Liver (tissue), 9 donors: ENCODE measurements around the gene UBE2L5. TPM values are rescaled to one million over a fixed set of nuclear protein-coding genes. Genes with fewer than 3 reads are reported as not detected.

Experiments used
- DNase-seq: peaks from one replicate; pipeline ENCODE4 v3.0.0-alpha.2; 2017; ENCODE audit warnings: low spot score
- H3K27ac ChIP-seq, 2 donors: one replicate each; pipeline ENCODE4 v1.7.0; 2013; ENCODE audit warnings: inconsistent platforms in 2 of 2, low read length in 2 of 2, control low read depth in 1 of 2, low read depth in 1 of 2, mild to moderate bottlenecking in 1 of 2
- H3K27me3 ChIP-seq, 4 donors: one replicate each; pipeline versions ENCODE4 v1.6.1 to v1.7.0; 2013; ENCODE audit warnings: low read length in 3 of 4, inconsistent platforms in 1 of 4, mild to moderate bottlenecking in 1 of 4, moderate library complexity in 1 of 4; ENCODE audit not compliant: control insufficient read depth in 4 of 4, insufficient read depth in 4 of 4
- H3K36me3 ChIP-seq, 4 donors: one replicate each; pipeline versions ENCODE4 v1.6.1 to v1.7.0; 2013; ENCODE audit warnings: low read length in 3 of 4, mild to moderate bottlenecking in 3 of 4, low read depth in 1 of 4, moderate library complexity in 1 of 4; ENCODE audit not compliant: control insufficient read depth in 4 of 4, insufficient read depth in 3 of 4
- H3K4me1 ChIP-seq, 4 donors: one replicate each; pipeline versions ENCODE4 v1.6.1 to v1.7.0; 2013; ENCODE audit warnings: low read length in 3 of 4, mild to moderate bottlenecking in 3 of 4, moderate library complexity in 1 of 4; ENCODE audit not compliant: control insufficient read depth in 4 of 4, insufficient read depth in 4 of 4
- H3K4me3 ChIP-seq, 3 donors: one replicate each; pipeline versions ENCODE4 v1.6.1 to v1.7.0; 2013; ENCODE audit warnings: low read length in 3 of 3, control low read depth in 1 of 3, low read depth in 1 of 3, mild to moderate bottlenecking in 1 of 3
- H3K9ac ChIP-seq, 2 donors: one replicate each; pipeline ENCODE4 v1.7.0; 2013; ENCODE audit warnings: low read length in 2 of 2, mild to moderate bottlenecking in 2 of 2, moderate library complexity in 2 of 2, control low read depth in 1 of 2, low read depth in 1 of 2
- H3K9me3 ChIP-seq, 4 donors: one replicate each; pipeline versions ENCODE4 v1.6.1 to v1.7.0; 2013; ENCODE audit warnings: low read length in 3 of 4; ENCODE audit not compliant: control insufficient read depth in 4 of 4
- EGR1 ChIP-seq, 2 donors: IDR thresholded peaks; 2 replicates each; pipeline ENCODE4 v1.6.1; 2016 to 2018; ENCODE audit warnings: antibody characterized with exemption in 2 of 2, low read depth in 2 of 2
- FOXA2 ChIP-seq: IDR thresholded peaks from 2 replicates; pipeline ENCODE4 v1.6.1; 2016; ENCODE audit warnings: antibody characterized with exemption
- GABPA ChIP-seq, 2 donors: IDR thresholded peaks in 1 of 2; conservative IDR thresholded peaks in 1 of 2; 2 replicates each; pipeline ENCODE4 v1.6.1; 2016; ENCODE audit warnings: antibody characterized with exemption in 2 of 2, mild to moderate bottlenecking in 1 of 2, moderate library complexity in 1 of 2
- RAD21 ChIP-seq, 2 donors: IDR thresholded peaks; 2 replicates each; pipeline ENCODE4 v1.6.1; 2016; ENCODE audit warnings: antibody characterized with exemption in 2 of 2, mild to moderate bottlenecking in 2 of 2
- RXRA ChIP-seq, 2 donors: IDR thresholded peaks; 2 replicates each; pipeline ENCODE4 v1.6.1; 2017 to 2018; ENCODE audit warnings: antibody characterized with exemption in 2 of 2, mild to moderate bottlenecking in 1 of 2
- SP1 ChIP-seq: IDR thresholded peaks from 2 replicates; pipeline ENCODE4 v1.6.1; 2018; ENCODE audit warnings: antibody characterized with exemption, mild to moderate bottlenecking
- TAF1 ChIP-seq: conservative IDR thresholded peaks from 2 replicates; pipeline ENCODE4 v1.6.1; 2016; ENCODE audit warnings: antibody characterized with exemption, mild to moderate bottlenecking
- WGBS: extraction: QIAGEN DNeasy Blood & Tissue Kit; methylation state at CpG from one replicate; pipeline ENCODE4 v1.1.7; 2013; 5-methylcytosine and 5-hydroxymethylcytosine counted together
- polyA plus RNA-seq, 2 donors: library from polyadenylated mRNA; stranded (reverse) in 1 of 2; unstranded in 1 of 2; fragments of 200-250 nt in 1 of 2; fragments of >200 nt in 1 of 2; fragmentation: Nextera tagmentation in 1 of 2; extraction: Ambion mirVana in 1 of 2; gene quantifications; one replicate each; pipeline versions ENCODE4 v1.2.1 to v1.2.3, GENCODE V29; 2013 to 2015
- total RNA-seq, 2 donors: library from RNA; depleted of rRNA; stranded (reverse); fragments of >200 nt; gene quantifications; one replicate each; pipeline ENCODE4 v1.2.3, GENCODE V29; 2014
- TF ChIP-seq, protein P1 (sequence below): IDR thresholded peaks from 2 replicates; pipeline ENCODE4 v1.6.1; 2016; ENCODE audit warnings: antibody characterized with exemption
- TF ChIP-seq, protein P2 (sequence below): IDR thresholded peaks from 2 replicates; pipeline ENCODE4 v1.6.1; 2016; ENCODE audit warnings: antibody characterized with exemption, mild to moderate bottlenecking
- TF ChIP-seq, protein P3 (sequence below): fragments of 150-350 bp; IDR thresholded peaks from 2 replicates; pipeline ENCODE4 v1.5.1; 2017; ENCODE audit warnings: improper control_type of control experiment, low read depth, low read length; ENCODE audit not compliant: missing input control
- donor health status: healthy.
- donor health status: healthy.
- donor health status: healthy.
- donor health status: healthy.
- donor health status: healthy.

Gene UBE2L5
- total and polyA plus RNA-seq, 4 donors: 0.10 TPM; not detected in 3

DNA sequence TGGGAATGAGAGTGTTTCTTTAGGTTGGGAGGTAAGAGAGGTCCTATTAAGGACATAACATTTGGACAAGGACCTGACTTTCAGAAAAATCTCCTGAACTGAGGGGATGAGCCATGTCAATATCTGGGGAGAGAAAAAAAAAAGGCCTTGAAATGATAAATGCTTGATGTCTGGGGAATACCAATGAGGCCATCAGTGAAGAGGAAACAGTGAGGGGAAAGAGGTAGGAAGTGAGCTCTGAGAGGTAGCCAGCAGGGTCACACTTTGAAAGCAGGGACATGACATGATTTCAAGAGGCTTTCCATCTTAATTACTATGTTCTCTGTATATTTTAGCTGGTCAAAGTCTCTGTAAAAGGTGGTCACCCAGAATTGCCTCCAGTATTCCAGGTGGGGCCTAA lies 9.9 kb upstream of the UBE2L5 start:
- TF ChIP-seq RAD21 (IDR thresholded peaks at IDR 0.05): no peak
- Histone ChIP-seq H3K27ac (no peak overlapping the region), H3K9ac (no peak overlapping the region), H3K4me3 (no peak overlapping the region), H3K9me3 (no peaks in the 10 kb centered on the region), H3K4me1 (peaks cover 0 to 9% (median 5%) of the 10 kb centered on the region in 4 donors), H3K27me3 (no peaks in the 10 kb centered on the region), H3K36me3 (no peaks in the 10 kb centered on the region)
- DNase-seq: no peak

DNA sequence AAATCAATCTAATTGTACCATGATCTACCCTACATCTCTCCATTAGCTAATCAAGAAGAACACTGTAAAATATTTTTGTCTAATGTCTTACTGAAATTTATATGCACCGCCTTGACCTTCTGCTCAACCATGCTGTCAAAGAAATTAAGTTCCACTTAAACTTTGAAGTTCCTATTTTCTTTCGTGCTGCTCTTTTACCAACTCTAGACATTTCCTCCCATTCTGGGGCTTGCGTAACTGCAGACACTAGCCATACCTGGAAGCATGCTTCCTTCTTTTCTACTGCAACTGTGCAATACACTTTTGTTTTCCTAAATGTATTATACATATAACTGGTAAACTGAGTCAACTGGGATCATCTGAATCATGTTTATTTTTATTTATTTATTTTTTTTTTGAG lies 8.5 kb upstream of the UBE2L5 start:
- Histone ChIP-seq H3K9ac (no peak overlapping the region), H3K9me3 (no peaks in the 10 kb centered on the region), H3K4me3 (no peak overlapping the region), H3K36me3 (no peaks in the 10 kb centered on the region), H3K27ac (no peak overlapping the region), H3K4me1 (peaks cover 0 to 1% (median 0%) of the 10 kb centered on the region in 4 donors), H3K27me3 (no peaks in the 10 kb centered on the region)
- 59% methylated on average over 3 of the region's 3 CpGs for WGBS
- TF ChIP-seq TAF1 (no peak), RAD21 (IDR thresholded peaks at IDR 0.05) (no peak), SP1 (no peak), RXRA (IDR thresholded peaks at IDR 0.05) (no peak)
- no peak for DNase-seq

DNA sequence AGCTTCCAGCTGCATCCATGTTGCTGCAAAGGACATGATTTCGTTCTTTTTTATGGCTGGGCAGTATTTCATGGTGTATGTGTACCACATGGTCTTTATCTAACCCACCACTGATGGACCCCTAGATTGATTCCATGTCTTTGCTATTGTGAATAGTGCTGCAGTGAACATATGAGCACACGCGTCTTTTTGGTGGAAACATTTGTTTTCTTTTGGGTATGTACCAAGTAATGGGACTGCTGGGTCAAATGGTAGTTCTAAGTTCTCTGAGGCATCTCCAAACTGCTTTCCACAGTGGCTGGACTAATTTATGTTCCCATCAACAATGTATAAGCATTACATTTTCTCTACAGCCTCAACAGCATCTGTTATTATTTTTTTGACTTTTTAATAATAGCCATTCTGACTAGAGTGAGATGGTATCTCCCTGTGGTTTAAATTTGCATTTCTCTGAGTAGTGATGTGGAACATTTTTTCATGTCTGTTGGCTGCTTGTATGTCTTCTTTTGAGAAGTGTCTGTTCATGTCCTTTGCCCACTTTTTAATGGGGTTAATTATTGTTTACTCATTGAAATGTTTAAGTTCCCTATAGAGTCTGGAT lies 6.8 kb upstream of the UBE2L5 start:
- DNase-seq: no peak
- TF ChIP-seq FOXA2: no peak
- TF ChIP-seq TAF1: no peak
- no peak for TF ChIP-seq SP1
- TF ChIP-seq GABPA (IDR thresholded peaks at IDR 0.05 in 1 of 2, conservative IDR thresholded peaks at IDR 0.05 in 1 of 2): no peak
- Histone ChIP-seq H3K27me3 (no peaks in the 10 kb centered on the region), H3K36me3 (no peaks in the 10 kb centered on the region), H3K9me3 (no peaks in the 10 kb centered on the region), H3K4me3 (no peak overlapping the region), H3K4me1 (no peaks in the 10 kb centered on the region), H3K9ac (no peak overlapping the region), H3K27ac (no peak overlapping the region)
- 88% methylated on average over 3 of the region's 3 CpGs for WGBS

DNA sequence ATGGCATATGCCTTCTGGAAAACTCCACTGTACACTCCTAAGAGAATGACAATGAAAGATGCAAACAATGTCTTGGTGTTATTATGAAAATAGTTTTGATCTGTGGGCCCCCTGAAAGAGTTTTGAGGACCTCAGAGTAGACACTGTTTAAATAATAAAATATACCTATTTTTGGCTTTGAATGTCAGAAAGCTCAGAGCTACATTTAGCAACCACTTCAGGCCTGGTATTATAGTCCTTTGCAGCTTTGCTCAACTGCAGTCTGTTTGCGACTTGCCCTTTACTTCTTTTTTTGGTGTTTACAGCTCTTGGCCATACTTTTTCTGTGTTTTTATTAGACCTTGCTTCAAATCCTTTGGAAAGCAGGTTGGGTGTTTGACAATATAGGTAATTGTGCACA lies 5.8 kb upstream of the UBE2L5 start:
- no peaks in the 10 kb centered on the region for H3K9me3 ChIP-seq
- no peaks in the 10 kb centered on the region for H3K27me3 ChIP-seq
- DNase-seq: no peak
- WGBS: 92% methylated on average over 1 of the region's 1 CpG
- TF ChIP-seq FOXA2 (no peak), GABPA (IDR thresholded peaks at IDR 0.05 in 1 of 2, conservative IDR thresholded peaks at IDR 0.05 in 1 of 2) (no peak), RXRA (IDR thresholded peaks at IDR 0.05) (no peak), TAF1 (no peak), SP1 (no peak), EGR1 (IDR thresholded peaks at IDR 0.05; ENCODE audit: low read depth in 2 of 2) (no peak)
- TF ChIP-seq, protein P1, sequence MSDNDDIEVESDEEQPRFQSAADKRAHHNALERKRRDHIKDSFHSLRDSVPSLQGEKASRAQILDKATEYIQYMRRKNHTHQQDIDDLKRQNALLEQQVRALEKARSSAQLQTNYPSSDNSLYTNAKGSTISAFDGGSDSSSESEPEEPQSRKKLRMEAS: no peak
- TF ChIP-seq, protein P2, sequence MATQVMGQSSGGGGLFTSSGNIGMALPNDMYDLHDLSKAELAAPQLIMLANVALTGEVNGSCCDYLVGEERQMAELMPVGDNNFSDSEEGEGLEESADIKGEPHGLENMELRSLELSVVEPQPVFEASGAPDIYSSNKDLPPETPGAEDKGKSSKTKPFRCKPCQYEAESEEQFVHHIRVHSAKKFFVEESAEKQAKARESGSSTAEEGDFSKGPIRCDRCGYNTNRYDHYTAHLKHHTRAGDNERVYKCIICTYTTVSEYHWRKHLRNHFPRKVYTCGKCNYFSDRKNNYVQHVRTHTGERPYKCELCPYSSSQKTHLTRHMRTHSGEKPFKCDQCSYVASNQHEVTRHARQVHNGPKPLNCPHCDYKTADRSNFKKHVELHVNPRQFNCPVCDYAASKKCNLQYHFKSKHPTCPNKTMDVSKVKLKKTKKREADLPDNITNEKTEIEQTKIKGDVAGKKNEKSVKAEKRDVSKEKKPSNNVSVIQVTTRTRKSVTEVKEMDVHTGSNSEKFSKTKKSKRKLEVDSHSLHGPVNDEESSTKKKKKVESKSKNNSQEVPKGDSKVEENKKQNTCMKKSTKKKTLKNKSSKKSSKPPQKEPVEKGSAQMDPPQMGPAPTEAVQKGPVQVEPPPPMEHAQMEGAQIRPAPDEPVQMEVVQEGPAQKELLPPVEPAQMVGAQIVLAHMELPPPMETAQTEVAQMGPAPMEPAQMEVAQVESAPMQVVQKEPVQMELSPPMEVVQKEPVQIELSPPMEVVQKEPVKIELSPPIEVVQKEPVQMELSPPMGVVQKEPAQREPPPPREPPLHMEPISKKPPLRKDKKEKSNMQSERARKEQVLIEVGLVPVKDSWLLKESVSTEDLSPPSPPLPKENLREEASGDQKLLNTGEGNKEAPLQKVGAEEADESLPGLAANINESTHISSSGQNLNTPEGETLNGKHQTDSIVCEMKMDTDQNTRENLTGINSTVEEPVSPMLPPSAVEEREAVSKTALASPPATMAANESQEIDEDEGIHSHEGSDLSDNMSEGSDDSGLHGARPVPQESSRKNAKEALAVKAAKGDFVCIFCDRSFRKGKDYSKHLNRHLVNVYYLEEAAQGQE: no peak
- TF ChIP-seq, protein P3, sequence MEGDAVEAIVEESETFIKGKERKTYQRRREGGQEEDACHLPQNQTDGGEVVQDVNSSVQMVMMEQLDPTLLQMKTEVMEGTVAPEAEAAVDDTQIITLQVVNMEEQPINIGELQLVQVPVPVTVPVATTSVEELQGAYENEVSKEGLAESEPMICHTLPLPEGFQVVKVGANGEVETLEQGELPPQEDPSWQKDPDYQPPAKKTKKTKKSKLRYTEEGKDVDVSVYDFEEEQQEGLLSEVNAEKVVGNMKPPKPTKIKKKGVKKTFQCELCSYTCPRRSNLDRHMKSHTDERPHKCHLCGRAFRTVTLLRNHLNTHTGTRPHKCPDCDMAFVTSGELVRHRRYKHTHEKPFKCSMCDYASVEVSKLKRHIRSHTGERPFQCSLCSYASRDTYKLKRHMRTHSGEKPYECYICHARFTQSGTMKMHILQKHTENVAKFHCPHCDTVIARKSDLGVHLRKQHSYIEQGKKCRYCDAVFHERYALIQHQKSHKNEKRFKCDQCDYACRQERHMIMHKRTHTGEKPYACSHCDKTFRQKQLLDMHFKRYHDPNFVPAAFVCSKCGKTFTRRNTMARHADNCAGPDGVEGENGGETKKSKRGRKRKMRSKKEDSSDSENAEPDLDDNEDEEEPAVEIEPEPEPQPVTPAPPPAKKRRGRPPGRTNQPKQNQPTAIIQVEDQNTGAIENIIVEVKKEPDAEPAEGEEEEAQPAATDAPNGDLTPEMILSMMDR: no peak
- no peaks in the 10 kb centered on the region for H3K36me3 ChIP-seq
- H3K4me1 ChIP-seq: peaks cover 0 to 6% (median 4%) of the 10 kb centered on the region in 4 donors
- no peak overlapping the region for H3K27ac ChIP-seq
- H3K4me3 ChIP-seq: no peak overlapping the region
- no peak overlapping the region for H3K9ac ChIP-seq
